Ascending aorta (tissue), 2 donors: Measurements from ENCODE around the gene RTL1. TPM values are rescaled to one million over a fixed set of nuclear protein-coding genes. Genes with fewer than 3 reads are reported as not detected.

Experiments
- DNase-seq, 2 donors: peaks; one replicate each; pipeline ENCODE4 v3.0.0-alpha.2; 2019; ENCODE audit warnings: low spot score in 2 of 2
- H3K27ac ChIP-seq, 2 donors: fragments of 200-600 bp; sonication (generic); one replicate each; pipeline ENCODE4 v1.5.1; 2016 to 2017; ENCODE audit warnings: mild to moderate bottlenecking in 1 of 2
- H3K27me3 ChIP-seq: fragments of 200-600 bp; sonication (generic); one replicate; pipeline ENCODE4 v1.5.1; 2017
- H3K36me3 ChIP-seq, 2 donors: fragments of 200-600 bp; sonication (generic); one replicate each; pipeline ENCODE4 v1.5.1; 2016
- H3K4me1 ChIP-seq, 2 donors: fragments of 200-600 bp; sonication (generic); one replicate each; pipeline ENCODE4 v1.5.1; 2016 to 2017; ENCODE audit warnings: mild to moderate bottlenecking in 1 of 2
- H3K4me3 ChIP-seq, 2 donors: fragments of 200-600 bp; sonication (generic); one replicate each; pipeline ENCODE4 v1.5.1; 2016 to 2017; ENCODE audit warnings: mild to moderate bottlenecking in 1 of 2
- H3K9me3 ChIP-seq, 2 donors: fragments of 200-600 bp; sonication (generic); one replicate each; pipeline ENCODE4 v1.5.1; 2016
- intact Hi-C: fragments of 100-400 bp; cut with DNase I; formaldehyde crosslinking; loops from one replicate; pipeline ENCODE4 v1.15.1; 2023
- total RNA-seq: library from RNA; depleted of rRNA; stranded (reverse); fragments of >200 nt; gene quantifications from one replicate; pipeline ENCODE4 v1.1.0, GENCODE V29; 2016
- TF ChIP-seq, protein P1 (sequence below), 3 experiments: fragments of 200-600 bp in 2 of 3; fragments of 450-650 bp in 1 of 3; sonication (generic) in 2 of 3; IDR thresholded peaks; one replicate each; pipeline ENCODE4 v1.5.1; 2016 to 2019; ENCODE audit warnings: antibody characterized with exemption in 3 of 3, mild to moderate bottlenecking in 1 of 3, moderate library complexity in 1 of 3

Gene RTL1
- not detected for total RNA-seq

GRCh38 chr14:100903672-100904185 lies at the start of gene RTL1:
TSS of gene RTL1 (minus strand) at chr14:100903722. CDS start at chr14:100884788, 18,934 bp downstream.
- Histone ChIP-seq H3K4me1 (no peaks in the 10 kb centered on the region), H3K36me3 (no peaks in the 10 kb centered on the region), H3K9me3 (no peaks in the 10 kb centered on the region), H3K4me3 (no peak within 1 kb of the TSS), H3K27ac (no peak within 1 kb of the TSS), H3K27me3 (no peaks in the 10 kb centered on the region)
- intact Hi-C loops, result no loop called here
- DNase-seq, result no peak
- TF ChIP-seq, protein P1, sequence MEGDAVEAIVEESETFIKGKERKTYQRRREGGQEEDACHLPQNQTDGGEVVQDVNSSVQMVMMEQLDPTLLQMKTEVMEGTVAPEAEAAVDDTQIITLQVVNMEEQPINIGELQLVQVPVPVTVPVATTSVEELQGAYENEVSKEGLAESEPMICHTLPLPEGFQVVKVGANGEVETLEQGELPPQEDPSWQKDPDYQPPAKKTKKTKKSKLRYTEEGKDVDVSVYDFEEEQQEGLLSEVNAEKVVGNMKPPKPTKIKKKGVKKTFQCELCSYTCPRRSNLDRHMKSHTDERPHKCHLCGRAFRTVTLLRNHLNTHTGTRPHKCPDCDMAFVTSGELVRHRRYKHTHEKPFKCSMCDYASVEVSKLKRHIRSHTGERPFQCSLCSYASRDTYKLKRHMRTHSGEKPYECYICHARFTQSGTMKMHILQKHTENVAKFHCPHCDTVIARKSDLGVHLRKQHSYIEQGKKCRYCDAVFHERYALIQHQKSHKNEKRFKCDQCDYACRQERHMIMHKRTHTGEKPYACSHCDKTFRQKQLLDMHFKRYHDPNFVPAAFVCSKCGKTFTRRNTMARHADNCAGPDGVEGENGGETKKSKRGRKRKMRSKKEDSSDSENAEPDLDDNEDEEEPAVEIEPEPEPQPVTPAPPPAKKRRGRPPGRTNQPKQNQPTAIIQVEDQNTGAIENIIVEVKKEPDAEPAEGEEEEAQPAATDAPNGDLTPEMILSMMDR (IDR thresholded peaks at IDR 0.05), result no peak

DNA sequence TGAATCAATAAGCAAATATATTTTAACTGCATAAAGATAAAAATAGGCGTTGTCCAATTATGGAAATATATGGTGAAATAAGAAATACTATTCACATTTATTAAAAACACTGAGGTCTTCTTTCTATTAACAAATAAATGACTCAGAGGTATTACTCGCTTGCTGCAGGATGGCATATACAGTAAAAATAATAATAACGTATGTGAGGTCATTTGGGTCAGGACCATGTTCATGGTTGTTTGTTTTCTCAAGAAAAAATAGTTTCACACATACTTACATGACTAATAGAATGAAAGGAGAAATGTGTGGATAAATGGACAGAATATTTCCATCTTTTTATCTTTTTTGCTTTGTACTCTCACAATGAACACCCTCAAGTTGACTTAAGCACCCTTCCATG lies 46.5 kb upstream of the RTL1 start:
- H3K27me3 ChIP-seq, result no peaks in the 10 kb centered on the region
- H3K4me1 ChIP-seq, result no peaks in the 10 kb centered on the region
- TF ChIP-seq, protein P1 (IDR thresholded peaks at IDR 0.05), result no peak
- no peaks in the 10 kb centered on the region for H3K9me3 ChIP-seq
- H3K27ac ChIP-seq, result no peak overlapping the region
- H3K4me3 ChIP-seq, result no peak overlapping the region
- intact Hi-C loops, result no loop called here
- no peaks in the 10 kb centered on the region for H3K36me3 ChIP-seq
- DNase-seq, result no peak

GRCh38 chr14:100944052-100944451 lies 40.5 kb upstream of the RTL1 start:
- TF ChIP-seq, protein P1 (IDR thresholded peaks at IDR 0.05), result no peak
- no peaks in the 10 kb centered on the region for H3K9me3 ChIP-seq
- no peak for DNase-seq
- intact Hi-C loops, result no loop called here
- H3K4me3 ChIP-seq, result no peak overlapping the region
- no peaks in the 10 kb centered on the region for H3K4me1 ChIP-seq
- no peaks in the 10 kb centered on the region for H3K27me3 ChIP-seq
- no peaks in the 10 kb centered on the region for H3K36me3 ChIP-seq
- H3K27ac ChIP-seq, result no peak overlapping the region

- intact Hi-C loops, result no loop called here
- TF ChIP-seq, protein P1 (IDR thresholded peaks at IDR 0.05), result no peak
- no peak overlapping the region for H3K27ac ChIP-seq
- H3K9me3 ChIP-seq, result no peaks in the 10 kb centered on the region
- H3K4me3 ChIP-seq, result no peak overlapping the region
- no peak for DNase-seq
- H3K36me3 ChIP-seq, result no peaks in the 10 kb centered on the region
- H3K27me3 ChIP-seq, result no peaks in the 10 kb centered on the region
- H3K4me1 ChIP-seq, result no peaks in the 10 kb centered on the region
Measured at GRCh38 chr14:100930270-100930669, 26.7 kb upstream of the RTL1 start.

GRCh38 chr14:100915560-100915959 lies 12.0 kb upstream of the RTL1 start:
- Histone ChIP-seq H3K36me3 (no peaks in the 10 kb centered on the region), H3K27me3 (no peaks in the 10 kb centered on the region), H3K27ac (no peak overlapping the region), H3K4me1 (no peaks in the 10 kb centered on the region), H3K4me3 (no peak overlapping the region), H3K9me3 (no peaks in the 10 kb centered on the region)
- TF ChIP-seq, protein P1 (IDR thresholded peaks at IDR 0.05), result no peak
- DNase-seq, result no peak
- intact Hi-C loops, result no loop called here

- no peaks in the 10 kb centered on the region for H3K27me3 ChIP-seq
- H3K9me3 ChIP-seq, result no peaks in the 10 kb centered on the region
- TF ChIP-seq, protein P1 (IDR thresholded peaks at IDR 0.05), result no peak
- DNase-seq, result no peak
- H3K4me3 ChIP-seq, result no peak overlapping the region
- intact Hi-C loops, result no loop called here
- H3K36me3 ChIP-seq, result no peaks in the 10 kb centered on the region
- no peaks in the 10 kb centered on the region for H3K4me1 ChIP-seq
- no peak overlapping the region for H3K27ac ChIP-seq
Measured at GRCh38 chr14:100914597-100915021, 11.1 kb upstream of the RTL1 start.
